Myometrial cell (primary cell): ENCODE measurements around the gene ZNF492. TPM values are rescaled to one million over a fixed set of nuclear protein-coding genes. Genes with fewer than 3 reads are reported as not detected.

Experiments
- total RNA-seq: library from RNA; depleted of rRNA; stranded (reverse); fragments of >200 nt; gene quantifications from 2 replicates; pipeline ENCODE4 v1.2.3, GENCODE V29; 2015

The ZNF492 gene
- 0.35 TPM in 1 of 2 replicates, not detected in the other for total RNA-seq

DNA sequence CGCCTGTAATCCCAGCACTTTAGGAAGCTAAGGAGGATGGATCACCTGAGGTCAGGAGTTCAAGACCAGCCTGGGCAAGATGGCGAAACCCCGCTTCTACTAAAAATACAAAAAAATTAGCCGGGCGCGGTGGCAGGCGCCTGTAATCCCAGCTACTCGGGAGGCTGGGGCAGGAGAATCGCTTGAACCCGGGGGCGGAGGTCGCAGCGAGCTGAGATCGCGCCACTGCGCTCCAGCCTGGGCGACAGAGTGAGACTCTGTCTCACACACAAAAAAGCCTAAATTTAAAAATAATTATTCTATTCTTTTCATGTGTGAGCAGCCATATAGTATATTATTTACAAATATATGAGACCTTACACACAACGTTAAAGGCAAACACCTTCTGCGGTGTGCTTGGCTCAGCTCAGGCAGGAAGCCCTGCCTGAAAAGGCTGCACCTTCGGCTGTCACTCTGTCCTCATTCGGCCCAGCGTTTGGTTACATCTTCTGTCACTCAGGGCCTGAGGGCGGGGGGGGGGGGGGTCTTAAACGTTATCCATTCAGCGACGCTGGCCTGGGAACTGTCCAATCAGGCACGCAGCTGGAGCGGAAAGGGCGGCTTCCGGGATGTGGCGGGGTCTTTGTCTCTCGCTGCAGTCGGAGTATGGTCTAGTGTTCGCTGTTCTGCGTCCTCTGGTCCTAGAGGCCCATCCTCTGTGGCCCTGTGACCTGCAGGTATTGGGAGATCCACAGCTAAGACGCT is at the start of gene ZNF492:
ZNF492 (plus strand) TSS at position 619 of the 744 bp plus-strand sequence. CDS start 19,076 bp downstream, outside the sequence.

Other genes with a start within 250 kb of the ZNF492 start
- not detected in 2 replicates for gene ZNF98, start 212.0 kb upstream of the ZNF492 start, total RNA-seq
- gene ZNF99, start 149.8 kb downstream of the ZNF492 start, total RNA-seq, result not detected in 2 replicates
- gene ZNF723, start 198.0 kb downstream of the ZNF492 start, total RNA-seq, result not detected in 2 replicates